ENCODE results near the gene SH2D3A.

DNA sequence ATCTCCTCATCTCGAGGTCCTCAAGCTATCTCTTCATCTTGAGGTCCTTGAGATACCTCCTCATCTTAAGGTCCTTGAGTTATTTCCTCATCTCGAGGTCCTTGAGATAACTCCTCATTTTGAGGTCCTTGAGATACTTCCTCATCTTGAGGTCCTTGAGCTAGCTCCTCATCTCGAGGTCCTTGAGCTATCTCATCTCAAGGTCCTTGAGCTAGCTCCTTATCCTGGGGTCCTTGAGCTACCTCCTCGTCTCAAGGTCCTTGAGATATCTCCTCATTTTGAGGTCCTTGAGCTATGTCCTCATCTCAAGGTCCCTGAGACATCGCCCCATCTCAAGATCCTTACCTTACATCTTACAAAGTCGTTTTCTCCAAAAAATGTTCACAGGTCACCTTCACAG, 24.0 kb upstream of the SH2D3A start:
- TF ChIP-seq EZH2 (IDR thresholded peaks at IDR 0.05; ENCODE audit: borderline replicate concordance) (no peak), EZH2phosphoT487 (IDR thresholded peaks at IDR 0.05; ENCODE audit: low read depth, severe bottlenecking, unreplicated experiment) (no peak)
- TF ChIP-seq, protein P1, sequence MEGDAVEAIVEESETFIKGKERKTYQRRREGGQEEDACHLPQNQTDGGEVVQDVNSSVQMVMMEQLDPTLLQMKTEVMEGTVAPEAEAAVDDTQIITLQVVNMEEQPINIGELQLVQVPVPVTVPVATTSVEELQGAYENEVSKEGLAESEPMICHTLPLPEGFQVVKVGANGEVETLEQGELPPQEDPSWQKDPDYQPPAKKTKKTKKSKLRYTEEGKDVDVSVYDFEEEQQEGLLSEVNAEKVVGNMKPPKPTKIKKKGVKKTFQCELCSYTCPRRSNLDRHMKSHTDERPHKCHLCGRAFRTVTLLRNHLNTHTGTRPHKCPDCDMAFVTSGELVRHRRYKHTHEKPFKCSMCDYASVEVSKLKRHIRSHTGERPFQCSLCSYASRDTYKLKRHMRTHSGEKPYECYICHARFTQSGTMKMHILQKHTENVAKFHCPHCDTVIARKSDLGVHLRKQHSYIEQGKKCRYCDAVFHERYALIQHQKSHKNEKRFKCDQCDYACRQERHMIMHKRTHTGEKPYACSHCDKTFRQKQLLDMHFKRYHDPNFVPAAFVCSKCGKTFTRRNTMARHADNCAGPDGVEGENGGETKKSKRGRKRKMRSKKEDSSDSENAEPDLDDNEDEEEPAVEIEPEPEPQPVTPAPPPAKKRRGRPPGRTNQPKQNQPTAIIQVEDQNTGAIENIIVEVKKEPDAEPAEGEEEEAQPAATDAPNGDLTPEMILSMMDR (IDR thresholded peaks at IDR 0.05; ENCODE audit: poor library complexity) = no peak

All from hepatocyte (in vitro differentiated cells).